Measurements from ENCODE around the gene KCNA4. TPM values are rescaled to one million over a fixed set of nuclear protein-coding genes. Genes with fewer than 3 reads are reported as not detected.

KCNA4 gene
- total and polyA plus RNA-seq, 7 donors, result not detected

GRCh38 chr11:30017445-30017895, 640 bp upstream of the KCNA4 start:
- ATAC-seq (no peak), DNase-seq (no peak)
- H3K36me3 ChIP-seq (ENCODE audit: insufficient read depth in 1 of 2, low read depth in 1 of 2), result no peaks in the 10 kb centered on the region
- no peak overlapping the region for H3K27ac ChIP-seq
- 7 to 10% (median 7%) methylated on average over 14 to 19 of the region's 19 CpGs for WGBS, 3 donors
- no peak overlapping the region for H3K4me3 ChIP-seq
- no peak for TF ChIP-seq CTCF (IDR thresholded peaks at IDR 0.05)
- H3K4me1 ChIP-seq, result no peaks in the 10 kb centered on the region
- intact Hi-C loops (cut with DNase I), result no loop called here
- H3K9me3 ChIP-seq, result no peaks in the 10 kb centered on the region
- peaks cover 0 to 41% (median 24%) of the 10 kb centered on the region in 3 donors for H3K27me3 ChIP-seq (ENCODE audit: insufficient read depth in 3 of 3, low read length in 2 of 3)

GRCh38 chr11:30015725-30016412, 961 bp downstream of the KCNA4 start:
- H3K4me3 ChIP-seq, result no peak overlapping the region
- no peaks in the 10 kb centered on the region for H3K36me3 ChIP-seq (ENCODE audit: insufficient read depth in 1 of 2, low read depth in 1 of 2)
- H3K9me3 ChIP-seq, result no peaks in the 10 kb centered on the region
- no peak for DNase-seq
- no peak for ATAC-seq
- no peak for TF ChIP-seq CTCF (IDR thresholded peaks at IDR 0.05)
- peaks cover 0 to 41% (median 24%) of the 10 kb centered on the region in 3 donors for H3K27me3 ChIP-seq (ENCODE audit: insufficient read depth in 3 of 3, low read length in 2 of 3)
- no peaks in the 10 kb centered on the region for H3K4me1 ChIP-seq
- intact Hi-C loops (cut with DNase I), result no loop called here
- WGBS, 3 donors, result 3 to 5% (median 4%) methylated on average over 32 of the region's 32 CpGs
- no peak overlapping the region for H3K27ac ChIP-seq

GRCh38 chr11:30012346-30012745, 4.5 kb downstream of the KCNA4 start:
- DNase-seq, result no peak
- intact Hi-C loops (cut with DNase I), result no loop called here

GRCh38 chr11:30009060-30009459, 7.8 kb downstream of the KCNA4 start:
- ATAC-seq (no peak), DNase-seq (no peak)
- no peak overlapping the region for H3K4me3 ChIP-seq
- intact Hi-C loops (cut with DNase I), result no loop called here
- TF ChIP-seq CTCF (IDR thresholded peaks at IDR 0.05), result no peak
- H3K36me3 ChIP-seq (ENCODE audit: insufficient read depth in 1 of 2, low read depth in 1 of 2), result no peaks in the 10 kb centered on the region
- H3K9me3 ChIP-seq, result no peaks in the 10 kb centered on the region
- 81 to 91% (median 87%) methylated on average over 3 of the region's 3 CpGs for WGBS, 3 donors
- H3K27ac ChIP-seq, result no peak overlapping the region
- H3K4me1 ChIP-seq, result no peaks in the 10 kb centered on the region
- H3K27me3 ChIP-seq (ENCODE audit: insufficient read depth in 3 of 3, low read length in 2 of 3), result peaks cover 0 to under 1% (median under 1%) of the 10 kb centered on the region in 3 donors

More at GRCh38 chr11:30012346-30012745, 4.5 kb downstream of the KCNA4 start:
- peaks cover 0 to 32% (median 10%) of the 10 kb centered on the region in 3 donors for H3K27me3 ChIP-seq (ENCODE audit: insufficient read depth in 3 of 3, low read length in 2 of 3)
- WGBS, 3 donors, result 79 to 86% (median 86%) methylated on average over 15 of the region's 15 CpGs
- no peak for ATAC-seq
- H3K4me3 ChIP-seq, result no peak overlapping the region
- H3K36me3 ChIP-seq (ENCODE audit: insufficient read depth in 1 of 2, low read depth in 1 of 2), result no peaks in the 10 kb centered on the region
- H3K9me3 ChIP-seq, result no peaks in the 10 kb centered on the region
- no peak overlapping the region for H3K27ac ChIP-seq
- no peaks in the 10 kb centered on the region for H3K4me1 ChIP-seq
- no peak for TF ChIP-seq CTCF (IDR thresholded peaks at IDR 0.05)

GRCh38 chr11:30006876-30007275, 10.0 kb downstream of the KCNA4 start:
- H3K27me3 ChIP-seq (ENCODE audit: insufficient read depth in 3 of 3, low read length in 2 of 3), result no peaks in the 10 kb centered on the region
- no peak for TF ChIP-seq CTCF (IDR thresholded peaks at IDR 0.05)
- intact Hi-C loops (cut with DNase I), result no loop called here

More at GRCh38 chr11:30006876-30007275, 10.0 kb downstream of the KCNA4 start:
- Histone ChIP-seq H3K4me3 (no peak overlapping the region), H3K4me1 (no peaks in the 10 kb centered on the region), H3K36me3 (ENCODE audit: insufficient read depth in 1 of 2, low read depth in 1 of 2) (no peaks in the 10 kb centered on the region), H3K27ac (no peak overlapping the region), H3K9me3 (no peaks in the 10 kb centered on the region)
- DNase-seq (no peak), ATAC-seq (no peak)
- 82 to 89% (median 86%) methylated on average over 4 of the region's 4 CpGs for WGBS, 3 donors
